NCI-H2171 treated with DMSO at 0.1 percent for 48 hours (cell line): ENCODE data around the gene BAIAP2L1.
"Not testable (repeated sequence)": the region's sequence is repeated elsewhere in the genome, so short reads cannot be mapped to it uniquely, and the experiment has no call there.

Source experiments
- DNase-seq: peaks from one replicate; lab custom pipeline; 2025; lab: John Stamatoyannopoulos, UW

BAIAP2L1 gene

GRCh38 chr7:98399462-98399861, 1.4 kb downstream of the BAIAP2L1 start:
- no peak for DNase-seq

- peak; percentile 65 for DNase-seq
Observed at GRCh38 chr7:98398567-98399372, 2.1 kb downstream of the BAIAP2L1 start.

- no peak for DNase-seq
Observed at GRCh38 chr7:98396768-98397167, 4.1 kb downstream of the BAIAP2L1 start.

- DNase-seq: no peak
Observed at GRCh38 chr7:98395951-98396350, 4.9 kb downstream of the BAIAP2L1 start.

GRCh38 chr7:98395481-98395880, 5.4 kb downstream of the BAIAP2L1 start:
- DNase-seq: no peak

GRCh38 chr7:98394377-98394836, 6.5 kb downstream of the BAIAP2L1 start:
- DNase-seq: no peak

- peak; percentile 76 for DNase-seq
Observed at GRCh38 chr7:98387544-98388226, 13.2 kb downstream of the BAIAP2L1 start.

GRCh38 chr7:98387131-98387530, 13.8 kb downstream of the BAIAP2L1 start:
- no peak for DNase-seq

GRCh38 chr7:98385532-98385931, 15.4 kb downstream of the BAIAP2L1 start:
- not testable (repeated sequence) for DNase-seq

GRCh38 chr7:98378210-98378819, 22.6 kb downstream of the BAIAP2L1 start:
- no peak for DNase-seq

GRCh38 chr7:98376711-98377110, 24.2 kb downstream of the BAIAP2L1 start:
- no peak for DNase-seq

GRCh38 chr7:98375664-98376063, 25.2 kb downstream of the BAIAP2L1 start:
- DNase-seq: no peak

GRCh38 chr7:98374285-98374680, 26.6 kb downstream of the BAIAP2L1 start:
- DNase-seq: no peak

GRCh38 chr7:98372993-98373392, 27.9 kb downstream of the BAIAP2L1 start:
- DNase-seq: peak; percentile 91

- no peak for DNase-seq
Observed at GRCh38 chr7:98369726-98370125, 31.2 kb downstream of the BAIAP2L1 start.

GRCh38 chr7:98368716-98369115, 32.2 kb downstream of the BAIAP2L1 start:
- DNase-seq: no peak

- no peak for DNase-seq
Observed at GRCh38 chr7:98366562-98366938, 34.3 kb downstream of the BAIAP2L1 start.

- no peak for DNase-seq
Observed at GRCh38 chr7:98365863-98366561, 34.9 kb downstream of the BAIAP2L1 start.

- no peak for DNase-seq
Observed at GRCh38 chr7:98364220-98364619, 36.7 kb downstream of the BAIAP2L1 start.

- no peak for DNase-seq
Observed at GRCh38 chr7:98362517-98362916, 38.4 kb downstream of the BAIAP2L1 start.

- DNase-seq: peak; percentile 38
Observed at GRCh38 chr7:98360221-98361130, 40.4 kb downstream of the BAIAP2L1 start.
